GM12874 (cell line): ENCODE results near the gene ELL2.

ENCODE experiments used
- CTCF ChIP-seq: IDR thresholded peaks from 2 replicates; pipeline ENCODE4 v1.5.1; 2011; ENCODE audit warnings: low read depth, mild to moderate bottlenecking, control low read depth, low read length, moderate library complexity; ENCODE audit not compliant: insufficient read depth

The ELL2 gene

GRCh38 chr5:95872346-95873268 lies 89.0 kb downstream of the ELL2 start:
- TF ChIP-seq CTCF: no peak

- no peak for TF ChIP-seq CTCF
These were observed 90.4 kb downstream of the ELL2 start for GRCh38 chr5:95871146-95871806.

- TF ChIP-seq CTCF: no peak
These were observed 91.5 kb downstream of the ELL2 start for GRCh38 chr5:95870105-95870672.

DNA sequence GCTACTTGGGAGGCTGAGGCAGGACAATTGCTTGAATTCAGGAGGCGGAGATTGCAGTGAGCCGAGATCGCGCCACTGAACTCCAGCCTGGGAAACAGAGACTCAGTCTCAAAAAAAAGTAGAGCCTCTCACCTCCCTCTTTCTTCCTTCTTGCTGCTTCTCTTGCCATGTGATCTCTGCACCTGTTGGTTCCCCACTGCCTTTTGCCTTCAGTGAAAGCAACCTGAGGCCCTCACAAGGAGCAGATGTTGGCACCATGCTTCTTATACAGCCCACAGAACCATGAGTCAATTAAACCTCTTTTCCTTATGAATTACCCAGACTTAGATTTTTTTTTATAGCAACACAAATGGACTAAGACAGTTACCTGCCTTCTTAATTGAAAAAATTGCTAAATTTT lies 93.5 kb downstream of the ELL2 start:
- TF ChIP-seq CTCF: no peak

GRCh38 chr5:95866435-95867040 lies 95.1 kb downstream of the ELL2 start:
- no peak for TF ChIP-seq CTCF

DNA sequence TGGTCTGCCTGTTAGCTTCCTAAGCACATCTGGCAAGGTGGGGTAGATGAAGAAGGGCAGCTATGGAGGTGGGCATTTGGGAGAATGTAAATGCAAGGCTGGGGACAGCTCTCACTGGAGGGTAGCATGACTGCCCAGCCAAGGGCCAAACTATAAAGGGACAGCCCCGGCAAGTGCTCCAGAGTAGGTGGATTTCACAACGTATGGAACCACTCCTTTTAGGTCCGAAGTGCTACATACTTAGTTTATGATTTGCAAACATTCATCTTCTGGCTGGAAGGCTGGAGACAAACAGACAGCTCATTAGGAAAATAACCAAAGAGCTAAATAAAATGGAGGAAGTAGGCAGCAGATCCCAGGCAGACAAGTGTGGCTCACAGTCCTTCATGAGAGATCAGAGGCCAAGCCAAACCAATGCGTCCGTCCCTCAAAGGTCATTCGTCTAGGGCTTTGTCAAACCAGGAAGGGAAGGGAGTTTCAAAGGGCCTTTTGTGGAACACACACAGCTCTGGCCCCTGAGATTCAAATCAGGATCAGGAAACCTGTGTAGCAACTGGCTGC lies 96.6 kb downstream of the ELL2 start:
- no peak for TF ChIP-seq CTCF

- no peak for TF ChIP-seq CTCF
These were observed 97.2 kb downstream of the ELL2 start for GRCh38 chr5:95864456-95864855.
